Stimulated activated naive CD8-positive, alpha-beta T cell treated with anti-CD3 and anti-CD28 coated beads, Interleukin-15, Interleukin-2, amounts not matched to agents 100 ng/mL and 50 ng/mL, for 24 hours (primary cell): ENCODE measurements around the gene ENO1.
"Not testable (repeated sequence)": the region's sequence is repeated elsewhere in the genome, so short reads cannot be mapped to it uniquely, and the experiment has no call there.

Source experiments
- H3K27ac Mint-ChIP-seq: one replicate; pipeline ENCODE4 v1.8.0; 2021; ENCODE audit warnings: mild to moderate bottlenecking, mixed read lengths
- H3K27me3 Mint-ChIP-seq: one replicate; pipeline ENCODE4 v1.8.0; 2021; ENCODE audit warnings: mixed read lengths
- H3K36me3 Mint-ChIP-seq: one replicate; pipeline ENCODE4 v1.8.0; 2021; ENCODE audit warnings: low read depth, mixed read lengths
- H3K4me1 Mint-ChIP-seq: one replicate; pipeline ENCODE4 v1.8.0; 2021; ENCODE audit warnings: low read depth, mixed read lengths
- H3K4me3 Mint-ChIP-seq: one replicate; pipeline ENCODE4 v1.8.0; 2021; ENCODE audit warnings: mild to moderate bottlenecking, mixed read lengths
- H3K9me3 Mint-ChIP-seq: one replicate; pipeline ENCODE4 v1.8.0; 2021; ENCODE audit warnings: mixed read lengths

Gene ENO1

GRCh38 chr1:8848663-8849386 is 29.7 kb downstream of the ENO1 start:
- H3K4me1 Mint-ChIP-seq: peaks cover 3% of the 10 kb centered on the region
- no peaks in the 10 kb centered on the region for H3K36me3 Mint-ChIP-seq
- H3K27me3 Mint-ChIP-seq: no peaks in the 10 kb centered on the region
- H3K9me3 Mint-ChIP-seq: no peaks in the 10 kb centered on the region
- no peak overlapping the region for H3K4me3 Mint-ChIP-seq
- no peak overlapping the region for H3K27ac Mint-ChIP-seq

- Mint-ChIP-seq H3K4me3 (no peak overlapping the region), H3K9me3 (no peaks in the 10 kb centered on the region)
Measured at GRCh38 chr1:8847990-8848389, 30.5 kb downstream of the ENO1 start.

GRCh38 chr1:8846263-8846662 is 32.2 kb downstream of the ENO1 start:
- H3K36me3 Mint-ChIP-seq: no peaks in the 10 kb centered on the region
- no peak overlapping the region for H3K27ac Mint-ChIP-seq
- H3K4me1 Mint-ChIP-seq: peaks cover 3% of the 10 kb centered on the region
- no peak overlapping the region for H3K4me3 Mint-ChIP-seq
- no peaks in the 10 kb centered on the region for H3K27me3 Mint-ChIP-seq
- no peaks in the 10 kb centered on the region for H3K9me3 Mint-ChIP-seq

More at GRCh38 chr1:8847990-8848389, 30.5 kb downstream of the ENO1 start:
- no peaks in the 10 kb centered on the region for H3K27me3 Mint-ChIP-seq
- H3K4me1 Mint-ChIP-seq: peaks cover 3% of the 10 kb centered on the region
- H3K36me3 Mint-ChIP-seq: no peaks in the 10 kb centered on the region
- H3K27ac Mint-ChIP-seq: no peak overlapping the region

- Mint-ChIP-seq H3K4me1 (peaks cover 3% of the 10 kb centered on the region), H3K9me3 (peaks cover 2% of the 10 kb centered on the region), H3K27me3 (no peaks in the 10 kb centered on the region), H3K36me3 (no peaks in the 10 kb centered on the region), H3K27ac (no peak overlapping the region), H3K4me3 (no peak overlapping the region)
Measured at GRCh38 chr1:8845104-8846097, 33.1 kb downstream of the ENO1 start.

GRCh38 chr1:8844501-8845006 is 33.9 kb downstream of the ENO1 start:
- peaks cover 3% of the 10 kb centered on the region for H3K4me1 Mint-ChIP-seq
- H3K9me3 Mint-ChIP-seq: peaks cover 10% of the 10 kb centered on the region

GRCh38 chr1:8841395-8841794 is 37.1 kb downstream of the ENO1 start:
- Mint-ChIP-seq H3K4me3 (no peak overlapping the region), H3K4me1 (no peaks in the 10 kb centered on the region), H3K27ac (no peak overlapping the region), H3K36me3 (no peaks in the 10 kb centered on the region), H3K27me3 (no peaks in the 10 kb centered on the region), H3K9me3 (peaks cover 10% of the 10 kb centered on the region)

More at GRCh38 chr1:8844501-8845006, 33.9 kb downstream of the ENO1 start:
- no peak overlapping the region for H3K27ac Mint-ChIP-seq
- no peaks in the 10 kb centered on the region for H3K36me3 Mint-ChIP-seq
- no peak overlapping the region for H3K4me3 Mint-ChIP-seq
- H3K27me3 Mint-ChIP-seq: no peaks in the 10 kb centered on the region

- H3K9me3 Mint-ChIP-seq: peaks cover 10% of the 10 kb centered on the region
- H3K27me3 Mint-ChIP-seq: no peaks in the 10 kb centered on the region
- H3K4me3 Mint-ChIP-seq: no peak overlapping the region
- no peaks in the 10 kb centered on the region for H3K36me3 Mint-ChIP-seq
- H3K4me1 Mint-ChIP-seq: no peaks in the 10 kb centered on the region
- H3K27ac Mint-ChIP-seq: peak overlapping the region; percentile 19
Measured at GRCh38 chr1:8839990-8840389, 38.5 kb downstream of the ENO1 start.

- H3K36me3 Mint-ChIP-seq: no peaks in the 10 kb centered on the region
- H3K4me3 Mint-ChIP-seq: no peak overlapping the region
- H3K4me1 Mint-ChIP-seq: no peaks in the 10 kb centered on the region
- H3K9me3 Mint-ChIP-seq: peaks cover 10% of the 10 kb centered on the region
- H3K27me3 Mint-ChIP-seq: no peaks in the 10 kb centered on the region
- H3K27ac Mint-ChIP-seq: no peak overlapping the region
Measured at GRCh38 chr1:8835941-8836643, 42.4 kb downstream of the ENO1 start.

GRCh38 chr1:8831340-8831739 is 47.1 kb downstream of the ENO1 start:
- no peaks in the 10 kb centered on the region for H3K27me3 Mint-ChIP-seq
- H3K4me3 Mint-ChIP-seq: no peak overlapping the region
- no peaks in the 10 kb centered on the region for H3K9me3 Mint-ChIP-seq
- peaks cover 18% of the 10 kb centered on the region for H3K4me1 Mint-ChIP-seq
- no peak overlapping the region for H3K27ac Mint-ChIP-seq
- no peaks in the 10 kb centered on the region for H3K36me3 Mint-ChIP-seq

- not testable (repeated sequence) for H3K27me3 Mint-ChIP-seq, H3K4me3 Mint-ChIP-seq
Measured at GRCh38 chr1:8830732-8831131, 47.8 kb downstream of the ENO1 start.

GRCh38 chr1:8825985-8826481 is 52.5 kb downstream of the ENO1 start:
- H3K27ac Mint-ChIP-seq: no peak overlapping the region
- no peaks in the 10 kb centered on the region for H3K36me3 Mint-ChIP-seq

More at GRCh38 chr1:8830732-8831131, 47.8 kb downstream of the ENO1 start:
- H3K27ac Mint-ChIP-seq, H3K36me3 Mint-ChIP-seq, H3K9me3 Mint-ChIP-seq: not testable (repeated sequence)
- peaks cover 18% of the 10 kb centered on the region for H3K4me1 Mint-ChIP-seq

GRCh38 chr1:8823295-8823664 is 55.2 kb downstream of the ENO1 start:
- Mint-ChIP-seq H3K9me3 (no peaks in the 10 kb centered on the region), H3K27ac (no peak overlapping the region), H3K27me3 (no peaks in the 10 kb centered on the region), H3K4me1 (peaks cover 4% of the 10 kb centered on the region), H3K4me3 (no peak overlapping the region), H3K36me3 (no peaks in the 10 kb centered on the region)

More at GRCh38 chr1:8825985-8826481, 52.5 kb downstream of the ENO1 start:
- Mint-ChIP-seq H3K27me3 (no peaks in the 10 kb centered on the region), H3K9me3 (no peaks in the 10 kb centered on the region), H3K4me3 (no peak overlapping the region), H3K4me1 (peaks cover 18% of the 10 kb centered on the region)

- Mint-ChIP-seq H3K4me3 (no peak overlapping the region), H3K27ac (no peak overlapping the region), H3K4me1 (peaks cover 7% of the 10 kb centered on the region), H3K27me3 (no peaks in the 10 kb centered on the region), H3K36me3 (no peaks in the 10 kb centered on the region), H3K9me3 (no peaks in the 10 kb centered on the region)
Measured at GRCh38 chr1:8822373-8823294, 55.9 kb downstream of the ENO1 start.

- no peak overlapping the region for H3K4me3 Mint-ChIP-seq
Measured at GRCh38 chr1:8821084-8821483, 57.4 kb downstream of the ENO1 start.

More at GRCh38 chr1:8821084-8821483, 57.4 kb downstream of the ENO1 start:
- H3K27me3 Mint-ChIP-seq: no peaks in the 10 kb centered on the region
- H3K27ac Mint-ChIP-seq: no peak overlapping the region
- H3K9me3 Mint-ChIP-seq: no peaks in the 10 kb centered on the region
- H3K4me1 Mint-ChIP-seq: peaks cover 15% of the 10 kb centered on the region
- H3K36me3 Mint-ChIP-seq: no peaks in the 10 kb centered on the region
